Thoracic aorta (tissue), 2 donors: ENCODE results near the gene SSRP1. TPM values are rescaled to one million over a fixed set of nuclear protein-coding genes. Genes with fewer than 3 reads are reported as not detected.

ENCODE experiments used
- ATAC-seq: fragments of 150-250 bp; one replicate; pipeline ENCODE4 v1.8.0; 2017; ENCODE audit warnings: low read depth; ENCODE audit not compliant: insufficient number of reproducible peaks, low FRiP score
- DNase-seq: peaks from one replicate; pipeline ENCODE4 v3.0.0-alpha.2; 2020; ENCODE audit warnings: low spot score
- H3K27ac ChIP-seq, 2 donors: fragments of 200-600 bp; sonication (generic); 1 replicate in 1 of 2; 2 replicates in 1 of 2; pipeline ENCODE4 v1.5.1; 2016; ENCODE audit warnings: mild to moderate bottlenecking in 2 of 2, moderate library complexity in 2 of 2
- H3K27me3 ChIP-seq: fragments of 200-600 bp; sonication (generic); replicated peaks from 2 replicates; pipeline ENCODE4 v1.6.0; 2016; ENCODE audit warnings: mild to moderate bottlenecking; ENCODE audit not compliant: insufficient read depth
- H3K36me3 ChIP-seq: fragments of 200-600 bp; sonication (generic); one replicate; pipeline ENCODE4 v1.5.1; 2016
- H3K4me1 ChIP-seq, 2 donors: fragments of 200-600 bp; sonication (generic); 1 replicate in 1 of 2; 2 replicates in 1 of 2; pipeline versions ENCODE4 v1.5.1 to v1.6.0; 2016; ENCODE audit warnings: low read depth in 2 of 2, mild to moderate bottlenecking in 1 of 2; ENCODE audit not compliant: control insufficient read depth in 1 of 2
- H3K4me3 ChIP-seq: fragments of 200-600 bp; sonication (generic); 2 replicates; pipeline ENCODE4 v1.5.1; 2016; ENCODE audit warnings: mild to moderate bottlenecking
- H3K9me3 ChIP-seq: fragments of 200-600 bp; sonication (generic); 2 replicates; pipeline ENCODE4 v1.5.1; 2016
- total RNA-seq, 2 donors: library from RNA; depleted of rRNA; stranded (reverse); fragments of >200 nt; gene quantifications; one replicate each; pipeline versions ENCODE4 v1.1.0 to v1.2.3, GENCODE V29; 2016
- TF ChIP-seq, protein P1 (sequence below): fragments of 200-600 bp; sonication (generic); IDR thresholded peaks from one replicate; pipeline ENCODE4 v1.5.1; 2019; ENCODE audit warnings: antibody characterized with exemption

The SSRP1 gene
- total RNA-seq, 2 donors from 2014 or later, result 42.0 to 51.4 TPM

DNA sequence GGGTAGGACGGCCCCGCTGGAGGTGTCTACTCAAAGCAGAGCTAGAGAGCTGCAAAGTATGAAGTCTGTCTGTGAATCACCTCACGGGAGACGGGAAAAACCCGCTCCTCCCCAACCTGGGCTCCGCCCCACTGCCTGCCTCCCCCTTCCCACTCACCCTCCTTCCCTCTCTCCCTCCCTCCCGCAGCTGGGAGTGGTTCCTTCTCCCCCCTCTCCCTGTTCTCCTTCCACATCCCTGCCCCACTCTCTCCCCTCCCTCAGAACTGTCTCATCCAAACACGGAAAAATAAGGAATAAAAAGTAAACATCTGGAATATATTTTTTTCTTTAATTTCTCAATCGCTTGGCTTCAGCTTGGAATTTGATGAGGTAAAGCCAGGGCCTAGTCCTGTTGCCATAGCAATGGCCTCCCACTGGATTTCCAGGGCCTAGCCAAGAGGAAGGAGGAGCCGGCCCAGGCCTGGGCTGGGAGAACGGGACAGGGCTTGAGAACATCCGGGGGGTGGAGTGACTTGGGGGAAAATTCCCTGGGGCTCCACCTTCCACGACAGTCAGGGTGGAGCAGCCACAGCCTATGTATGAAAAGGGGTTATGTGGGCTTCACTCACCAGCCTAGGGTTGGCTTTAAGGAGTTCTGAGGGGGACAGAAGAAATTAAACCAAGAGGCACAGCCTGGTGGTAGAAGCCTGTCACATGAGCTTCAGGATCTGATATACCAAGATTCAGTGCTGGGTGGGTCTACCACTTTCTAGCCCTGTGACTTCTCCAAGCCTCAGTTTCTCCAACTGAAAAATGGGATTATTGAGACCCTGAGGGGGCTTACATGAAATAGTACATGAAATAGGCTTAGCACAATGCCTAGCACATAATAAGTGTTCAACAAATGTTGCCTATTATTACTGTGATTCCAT, 13.2 kb downstream of the SSRP1 start:
- H3K4me3 ChIP-seq, result peak overlapping the region; percentile 89
- TF ChIP-seq, protein P1, sequence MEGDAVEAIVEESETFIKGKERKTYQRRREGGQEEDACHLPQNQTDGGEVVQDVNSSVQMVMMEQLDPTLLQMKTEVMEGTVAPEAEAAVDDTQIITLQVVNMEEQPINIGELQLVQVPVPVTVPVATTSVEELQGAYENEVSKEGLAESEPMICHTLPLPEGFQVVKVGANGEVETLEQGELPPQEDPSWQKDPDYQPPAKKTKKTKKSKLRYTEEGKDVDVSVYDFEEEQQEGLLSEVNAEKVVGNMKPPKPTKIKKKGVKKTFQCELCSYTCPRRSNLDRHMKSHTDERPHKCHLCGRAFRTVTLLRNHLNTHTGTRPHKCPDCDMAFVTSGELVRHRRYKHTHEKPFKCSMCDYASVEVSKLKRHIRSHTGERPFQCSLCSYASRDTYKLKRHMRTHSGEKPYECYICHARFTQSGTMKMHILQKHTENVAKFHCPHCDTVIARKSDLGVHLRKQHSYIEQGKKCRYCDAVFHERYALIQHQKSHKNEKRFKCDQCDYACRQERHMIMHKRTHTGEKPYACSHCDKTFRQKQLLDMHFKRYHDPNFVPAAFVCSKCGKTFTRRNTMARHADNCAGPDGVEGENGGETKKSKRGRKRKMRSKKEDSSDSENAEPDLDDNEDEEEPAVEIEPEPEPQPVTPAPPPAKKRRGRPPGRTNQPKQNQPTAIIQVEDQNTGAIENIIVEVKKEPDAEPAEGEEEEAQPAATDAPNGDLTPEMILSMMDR, result no peak
- H3K36me3 ChIP-seq, result peaks cover 16% of the 10 kb centered on the region
- ATAC-seq (peak; percentile 87), DNase-seq (peak; percentile 89)
- H3K4me1 ChIP-seq, result peaks cover 13 to 61% of the 10 kb centered on the region in 2 donors
- no peaks in the 10 kb centered on the region for H3K9me3 ChIP-seq
- peak overlapping the region; percentile 83 to 90 for H3K27ac ChIP-seq
- H3K27me3 ChIP-seq, result no peaks in the 10 kb centered on the region

DNA sequence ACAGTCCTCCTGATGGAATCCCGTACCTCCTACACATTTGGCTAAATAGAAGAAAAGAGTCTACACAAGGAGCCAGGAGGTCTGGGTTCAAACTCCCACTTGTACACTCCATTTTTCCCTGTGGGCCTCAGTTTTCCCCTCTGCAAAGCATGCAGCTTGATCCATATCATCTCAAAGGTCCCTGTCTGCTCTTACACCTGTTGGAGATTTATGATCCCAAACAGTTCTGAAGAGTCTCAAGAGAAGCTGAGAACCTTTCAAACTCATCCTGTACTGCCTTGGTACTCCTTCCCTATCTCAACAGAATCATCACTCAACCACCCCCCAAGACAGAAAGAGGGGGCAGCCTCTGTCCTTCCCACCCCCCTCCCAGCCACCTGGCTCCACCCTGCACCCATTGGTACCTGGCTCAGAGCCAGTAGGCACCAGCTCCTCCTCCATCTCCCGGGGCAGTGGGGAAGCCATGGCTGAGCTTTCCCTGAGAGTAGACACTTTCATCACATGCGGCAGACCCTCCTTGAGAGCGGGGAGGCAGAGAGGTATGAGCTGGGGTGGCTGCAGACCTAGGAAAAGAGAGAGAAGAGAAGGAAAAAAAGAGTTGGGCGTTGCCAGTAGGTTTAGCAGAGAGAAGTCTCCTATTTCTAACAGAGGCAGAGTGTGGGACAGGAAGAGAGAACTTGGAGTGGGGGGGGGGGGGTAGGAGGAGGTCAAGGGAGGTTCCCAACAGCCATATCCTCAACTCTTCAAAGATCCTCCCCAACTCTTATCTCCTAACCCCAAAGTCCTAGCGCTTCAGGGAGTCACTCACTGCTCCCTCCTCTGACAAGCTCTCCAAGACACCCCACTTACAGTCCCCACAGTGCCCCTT, 14.1 kb downstream of the SSRP1 start:
- Histone ChIP-seq H3K4me1 (peaks cover 13 to 68% of the 10 kb centered on the region in 2 donors), H3K9me3 (no peaks in the 10 kb centered on the region), H3K27me3 (no peaks in the 10 kb centered on the region), H3K36me3 (peaks cover 19% of the 10 kb centered on the region), H3K4me3 (peak overlapping the region; percentile 89), H3K27ac (peak overlapping the region; percentile 83 to 90)
- DNase-seq (no peak), ATAC-seq (no peak)
- TF ChIP-seq, protein P1, result no peak

DNA sequence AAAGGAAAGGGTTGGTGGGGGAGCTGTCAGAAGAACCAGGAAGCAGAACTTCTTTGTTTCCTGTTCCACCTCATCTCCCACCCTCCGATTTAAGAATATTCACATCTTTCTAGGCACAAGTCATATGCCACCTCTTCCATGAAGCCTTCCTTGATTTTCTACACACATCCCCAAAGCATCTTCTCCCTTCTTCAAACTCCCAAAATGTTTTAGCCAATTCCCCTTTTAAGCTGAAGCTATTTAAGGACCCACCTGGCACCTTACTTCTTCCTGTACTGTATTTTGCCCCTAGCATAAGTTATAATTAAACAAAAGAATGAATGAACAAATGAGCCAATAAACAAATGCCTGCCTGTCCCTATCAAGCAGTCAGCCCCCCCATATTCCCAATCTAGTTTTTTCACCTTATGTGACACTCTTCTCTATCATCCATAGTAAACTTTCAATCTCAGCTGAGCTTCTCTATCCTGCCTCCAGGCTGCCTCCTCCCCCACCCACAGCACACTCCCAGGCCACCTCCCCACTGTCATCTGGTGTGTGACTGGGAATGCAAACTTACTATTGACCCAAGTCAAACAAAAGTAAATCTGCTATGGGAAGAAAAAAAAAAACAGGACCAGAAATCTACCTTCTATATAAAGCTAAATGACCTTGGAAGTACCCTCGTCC, 14.8 kb downstream of the SSRP1 start:
- DNase-seq (no peak), ATAC-seq (no peak)
- peaks cover 8 to 71% of the 10 kb centered on the region in 2 donors for H3K4me1 ChIP-seq
- peaks cover 26% of the 10 kb centered on the region for H3K36me3 ChIP-seq
- H3K27me3 ChIP-seq, result no peaks in the 10 kb centered on the region
- TF ChIP-seq, protein P1, result no peak
- H3K4me3 ChIP-seq, result peak overlapping the region; percentile 89
- no peaks in the 10 kb centered on the region for H3K9me3 ChIP-seq
- peak overlapping the region; percentile 83 to 90 for H3K27ac ChIP-seq

DNA sequence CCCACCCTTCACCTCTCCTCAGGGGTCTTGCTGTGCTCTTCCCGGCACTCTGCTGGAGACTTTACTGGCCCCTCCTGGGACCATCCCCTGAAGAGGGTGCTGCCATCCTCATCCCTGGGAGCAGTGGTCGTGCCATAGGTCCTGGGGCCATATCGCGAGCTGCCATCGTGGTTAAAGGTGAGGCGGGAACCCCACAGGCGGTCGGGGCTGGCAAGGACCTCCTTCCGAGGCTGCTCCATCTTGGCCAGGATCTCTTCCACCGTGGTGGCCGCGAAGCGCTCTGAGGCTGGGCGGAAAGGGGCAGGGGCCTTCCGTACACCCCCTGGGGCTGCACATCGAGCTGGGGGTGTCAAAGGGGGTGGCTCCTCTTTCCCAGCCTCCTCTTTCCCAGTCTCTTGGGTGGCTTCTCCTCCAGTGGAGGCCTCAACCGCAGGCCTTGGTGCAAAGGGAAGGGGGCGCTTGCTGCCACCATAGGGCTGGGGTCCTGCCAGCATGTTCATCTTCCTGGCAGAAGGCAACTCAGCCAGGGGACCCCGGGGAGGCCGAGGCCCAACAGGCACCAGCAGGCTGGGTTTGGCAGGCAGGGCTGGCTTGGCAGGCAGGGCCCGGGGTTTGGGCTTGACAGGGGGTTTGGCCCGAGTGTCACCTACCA, 15.5 kb downstream of the SSRP1 start:
- TF ChIP-seq, protein P1, result no peak
- Histone ChIP-seq H3K27ac (peak overlapping the region; percentile 83 to 90), H3K9me3 (no peaks in the 10 kb centered on the region), H3K27me3 (no peaks in the 10 kb centered on the region), H3K36me3 (peaks cover 33% of the 10 kb centered on the region), H3K4me3 (no peak overlapping the region), H3K4me1 (peaks cover 3 to 72% of the 10 kb centered on the region in 2 donors)
- DNase-seq (no peak), ATAC-seq (no peak)
